ENCODE measurements around the gene POLN. TPM values are rescaled to one million over a fixed set of nuclear protein-coding genes. Genes with fewer than 3 reads are reported as not detected.

POLN gene
- total RNA-seq, 2 experiments from 2014 or later: 2.1 to 2.3 TPM

DNA sequence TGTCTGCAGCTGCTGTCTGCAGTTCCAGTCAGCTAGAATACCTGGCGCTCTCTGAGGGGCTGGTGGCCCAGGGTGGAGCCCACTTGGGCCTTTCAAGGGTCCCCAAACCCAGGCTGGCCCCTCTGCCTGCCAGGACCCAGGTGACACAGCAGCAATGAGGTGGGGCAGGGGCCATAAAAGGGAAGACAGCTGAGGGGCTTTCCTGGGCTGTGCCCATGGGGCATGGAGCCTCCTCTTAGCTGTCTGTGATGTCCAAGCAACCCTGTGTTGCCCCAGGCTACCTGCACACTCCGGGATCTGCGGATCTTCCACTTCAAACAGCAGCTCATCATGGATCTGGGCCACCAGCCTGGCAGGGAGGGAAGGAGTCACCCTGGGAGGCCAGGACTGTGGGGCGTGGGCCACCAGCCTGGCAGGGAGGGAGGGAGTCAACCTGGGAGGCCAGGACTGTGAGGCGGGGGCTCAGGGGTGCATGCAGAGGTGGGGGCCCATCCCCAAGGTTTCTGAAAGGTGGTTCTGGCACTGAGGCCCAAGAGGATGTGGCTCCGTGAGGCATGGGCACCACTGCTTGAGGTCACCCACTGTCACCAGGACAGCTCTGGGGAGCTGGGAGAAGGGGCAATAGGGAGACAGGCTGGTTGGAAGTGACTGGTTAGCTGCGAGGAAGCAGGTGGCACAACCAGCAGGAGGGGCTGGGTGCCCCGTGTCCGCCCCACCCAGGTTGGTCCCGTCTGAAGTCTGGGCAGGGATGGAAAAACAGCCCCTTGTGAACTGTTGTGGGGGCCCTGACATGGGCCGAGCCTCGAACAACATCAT is 166.5 kb downstream of the POLN start:
- Histone ChIP-seq H3K4me3 (ENCODE audit: low read length) (no peak overlapping the region), H3K4me1 (ENCODE audit: insufficient read depth, low read length) (no peaks in the 10 kb centered on the region), H3K9me3 (ENCODE audit: control insufficient read depth in 1 of 2, insufficient read depth in 1 of 2, low read length in 2 of 2) (no peaks in the 10 kb centered on the region), H3K27me3 (ENCODE audit: control insufficient read depth in 1 of 2, insufficient read depth in 2 of 2, low read length in 2 of 2) (no peaks in the 10 kb centered on the region), H3K36me3 (ENCODE audit: insufficient read depth, low read length) (no peaks in the 10 kb centered on the region), H3K27ac (ENCODE audit: low read depth in 1 of 2, low read length in 2 of 2) (no peak overlapping the region)
- Mint-ChIP-seq H3K27me3 (no peaks in the 10 kb centered on the region), H3K36me3 (ENCODE audit: low read depth) (no peaks in the 10 kb centered on the region), H3K4me1 (ENCODE audit: low read depth) (no peaks in the 10 kb centered on the region), H3K4me3 (no peak overlapping the region), H3K27ac (no peak overlapping the region), H3K9me3 (no peaks in the 10 kb centered on the region)
- no peak for DNase-seq
- ATAC-seq (ENCODE audit: poor library complexity): no peak
- intact Hi-C loops (cut with DNase I, micrococcal nuclease): no loop called here
- TF ChIP-seq, protein P1, sequence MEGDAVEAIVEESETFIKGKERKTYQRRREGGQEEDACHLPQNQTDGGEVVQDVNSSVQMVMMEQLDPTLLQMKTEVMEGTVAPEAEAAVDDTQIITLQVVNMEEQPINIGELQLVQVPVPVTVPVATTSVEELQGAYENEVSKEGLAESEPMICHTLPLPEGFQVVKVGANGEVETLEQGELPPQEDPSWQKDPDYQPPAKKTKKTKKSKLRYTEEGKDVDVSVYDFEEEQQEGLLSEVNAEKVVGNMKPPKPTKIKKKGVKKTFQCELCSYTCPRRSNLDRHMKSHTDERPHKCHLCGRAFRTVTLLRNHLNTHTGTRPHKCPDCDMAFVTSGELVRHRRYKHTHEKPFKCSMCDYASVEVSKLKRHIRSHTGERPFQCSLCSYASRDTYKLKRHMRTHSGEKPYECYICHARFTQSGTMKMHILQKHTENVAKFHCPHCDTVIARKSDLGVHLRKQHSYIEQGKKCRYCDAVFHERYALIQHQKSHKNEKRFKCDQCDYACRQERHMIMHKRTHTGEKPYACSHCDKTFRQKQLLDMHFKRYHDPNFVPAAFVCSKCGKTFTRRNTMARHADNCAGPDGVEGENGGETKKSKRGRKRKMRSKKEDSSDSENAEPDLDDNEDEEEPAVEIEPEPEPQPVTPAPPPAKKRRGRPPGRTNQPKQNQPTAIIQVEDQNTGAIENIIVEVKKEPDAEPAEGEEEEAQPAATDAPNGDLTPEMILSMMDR (IDR thresholded peaks at IDR 0.05): no peak
- CTCF ChIA-PET: no interaction called here
- POLR2A ChIA-PET: no interaction called here

DNA sequence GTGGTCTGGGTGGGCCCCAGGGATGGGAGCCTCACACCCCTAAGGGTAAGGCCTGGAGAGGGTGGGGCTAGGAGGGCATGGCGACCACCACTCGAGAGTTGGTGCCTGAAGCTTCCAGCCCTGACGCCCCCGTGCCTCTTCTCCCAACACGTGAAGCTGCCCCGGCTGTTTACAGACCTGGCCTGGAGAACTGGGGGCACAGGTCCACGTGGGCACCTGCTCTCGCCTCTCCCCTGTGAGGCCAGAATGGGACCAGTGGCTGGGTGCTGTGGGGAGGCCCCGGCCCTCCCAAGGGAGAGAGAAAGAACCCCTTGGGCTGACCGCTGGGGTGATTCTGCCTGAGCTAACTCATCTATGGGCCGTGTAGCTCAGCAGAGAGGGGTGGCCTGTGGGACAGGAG is 167.3 kb downstream of the POLN start:
- no peaks in the 10 kb centered on the region for H3K4me1 Mint-ChIP-seq (ENCODE audit: low read depth)
- DNase-seq (no peak), ATAC-seq (ENCODE audit: poor library complexity) (no peak)
- POLR2A ChIA-PET: no interaction called here
- Histone ChIP-seq H3K27ac (ENCODE audit: low read depth in 1 of 2, low read length in 2 of 2) (no peak overlapping the region), H3K4me3 (ENCODE audit: low read length) (no peak overlapping the region), H3K36me3 (ENCODE audit: insufficient read depth, low read length) (no peaks in the 10 kb centered on the region), H3K4me1 (ENCODE audit: insufficient read depth, low read length) (no peaks in the 10 kb centered on the region), H3K9me3 (ENCODE audit: control insufficient read depth in 1 of 2, insufficient read depth in 1 of 2, low read length in 2 of 2) (no peaks in the 10 kb centered on the region), H3K27me3 (ENCODE audit: control insufficient read depth in 1 of 2, insufficient read depth in 2 of 2, low read length in 2 of 2) (no peaks in the 10 kb centered on the region)
- H3K27me3 Mint-ChIP-seq: no peaks in the 10 kb centered on the region
- H3K36me3 Mint-ChIP-seq (ENCODE audit: low read depth): no peaks in the 10 kb centered on the region
- TF ChIP-seq, protein P1 (IDR thresholded peaks at IDR 0.05): no peak
- intact Hi-C loops (cut with DNase I, micrococcal nuclease): no loop called here
- CTCF ChIA-PET: no interaction called here
- no peaks in the 10 kb centered on the region for H3K9me3 Mint-ChIP-seq
- H3K4me3 Mint-ChIP-seq: no peak overlapping the region
- H3K27ac Mint-ChIP-seq: no peak overlapping the region

DNA sequence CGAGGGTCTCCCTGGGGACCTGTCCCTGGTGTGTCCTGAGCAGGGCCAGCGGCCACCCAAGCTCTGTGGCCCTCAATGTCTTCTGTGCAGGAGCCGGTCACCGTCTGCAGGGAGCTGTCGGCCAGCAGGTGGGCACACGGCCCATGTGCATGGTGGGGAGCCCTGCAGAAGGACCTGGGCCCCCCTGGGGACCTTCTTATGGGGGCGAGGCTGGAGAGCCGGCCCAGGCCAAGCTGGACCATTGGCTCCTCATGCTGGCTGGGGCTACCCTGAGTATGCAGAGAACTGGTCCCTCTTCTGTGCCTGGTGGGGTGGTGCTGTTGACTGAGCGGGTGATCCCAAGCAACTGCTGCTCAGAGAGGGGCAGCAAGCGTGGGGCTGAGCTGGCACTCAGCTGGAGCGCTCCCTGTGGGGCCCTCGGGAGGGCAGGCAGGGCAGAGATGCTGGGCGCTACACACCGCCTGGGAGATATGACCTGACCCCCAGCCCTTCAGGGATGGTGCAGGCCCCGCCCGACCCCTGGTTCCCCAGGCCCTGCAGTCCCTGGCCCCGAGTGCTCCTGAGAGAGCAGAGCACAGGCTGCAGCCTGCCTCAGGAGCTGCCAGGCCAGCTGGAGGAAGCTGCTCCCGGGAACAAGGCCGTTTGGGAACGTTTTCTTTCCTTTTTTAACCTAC is 168.0 kb downstream of the POLN start:
- TF ChIP-seq, protein P1 (IDR thresholded peaks at IDR 0.05): no peak
- intact Hi-C loops (cut with DNase I, micrococcal nuclease): no loop called here
- no peaks in the 10 kb centered on the region for H3K4me1 Mint-ChIP-seq (ENCODE audit: low read depth)
- ChIA-PET CTCF (no interaction called here), POLR2A (no interaction called here)
- no peaks in the 10 kb centered on the region for H3K36me3 Mint-ChIP-seq (ENCODE audit: low read depth)
- no peaks in the 10 kb centered on the region for H3K9me3 Mint-ChIP-seq
- Histone ChIP-seq H3K27ac (ENCODE audit: low read depth in 1 of 2, low read length in 2 of 2) (no peak overlapping the region), H3K4me3 (ENCODE audit: low read length) (no peak overlapping the region), H3K4me1 (ENCODE audit: insufficient read depth, low read length) (no peaks in the 10 kb centered on the region), H3K9me3 (ENCODE audit: control insufficient read depth in 1 of 2, insufficient read depth in 1 of 2, low read length in 2 of 2) (no peaks in the 10 kb centered on the region), H3K36me3 (ENCODE audit: insufficient read depth, low read length) (no peaks in the 10 kb centered on the region), H3K27me3 (ENCODE audit: control insufficient read depth in 1 of 2, insufficient read depth in 2 of 2, low read length in 2 of 2) (no peaks in the 10 kb centered on the region)
- no peak for ATAC-seq (ENCODE audit: poor library complexity)
- DNase-seq: no peak
- no peak overlapping the region for H3K4me3 Mint-ChIP-seq
- H3K27me3 Mint-ChIP-seq: no peaks in the 10 kb centered on the region
- no peak overlapping the region for H3K27ac Mint-ChIP-seq
